Measurements from ENCODE around the gene SRC.

- TF ChIP-seq, protein P1, sequence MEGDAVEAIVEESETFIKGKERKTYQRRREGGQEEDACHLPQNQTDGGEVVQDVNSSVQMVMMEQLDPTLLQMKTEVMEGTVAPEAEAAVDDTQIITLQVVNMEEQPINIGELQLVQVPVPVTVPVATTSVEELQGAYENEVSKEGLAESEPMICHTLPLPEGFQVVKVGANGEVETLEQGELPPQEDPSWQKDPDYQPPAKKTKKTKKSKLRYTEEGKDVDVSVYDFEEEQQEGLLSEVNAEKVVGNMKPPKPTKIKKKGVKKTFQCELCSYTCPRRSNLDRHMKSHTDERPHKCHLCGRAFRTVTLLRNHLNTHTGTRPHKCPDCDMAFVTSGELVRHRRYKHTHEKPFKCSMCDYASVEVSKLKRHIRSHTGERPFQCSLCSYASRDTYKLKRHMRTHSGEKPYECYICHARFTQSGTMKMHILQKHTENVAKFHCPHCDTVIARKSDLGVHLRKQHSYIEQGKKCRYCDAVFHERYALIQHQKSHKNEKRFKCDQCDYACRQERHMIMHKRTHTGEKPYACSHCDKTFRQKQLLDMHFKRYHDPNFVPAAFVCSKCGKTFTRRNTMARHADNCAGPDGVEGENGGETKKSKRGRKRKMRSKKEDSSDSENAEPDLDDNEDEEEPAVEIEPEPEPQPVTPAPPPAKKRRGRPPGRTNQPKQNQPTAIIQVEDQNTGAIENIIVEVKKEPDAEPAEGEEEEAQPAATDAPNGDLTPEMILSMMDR (IDR thresholded peaks at IDR 0.05), result no peak
- no peak for TF ChIP-seq POLR2A (IDR thresholded peaks at IDR 0.05)
Measured at GRCh38 chr20:37453836-37454235, 107.9 kb downstream of the SRC start.

All from lower leg skin (tissue), 3 donors.